ENCODE results near the gene NIF3L1.
"Not testable (repeated sequence)": the region's sequence is repeated elsewhere in the genome, so short reads cannot be mapped to it uniquely, and the experiment has no call there.

Gene NIF3L1

GRCh38 chr2:200873560-200873959 is 15.6 kb upstream of the NIF3L1 start:
- DNase-seq: no peak

GRCh38 chr2:200877443-200877842 is 11.7 kb upstream of the NIF3L1 start:
- DNase-seq: no peak

DNA sequence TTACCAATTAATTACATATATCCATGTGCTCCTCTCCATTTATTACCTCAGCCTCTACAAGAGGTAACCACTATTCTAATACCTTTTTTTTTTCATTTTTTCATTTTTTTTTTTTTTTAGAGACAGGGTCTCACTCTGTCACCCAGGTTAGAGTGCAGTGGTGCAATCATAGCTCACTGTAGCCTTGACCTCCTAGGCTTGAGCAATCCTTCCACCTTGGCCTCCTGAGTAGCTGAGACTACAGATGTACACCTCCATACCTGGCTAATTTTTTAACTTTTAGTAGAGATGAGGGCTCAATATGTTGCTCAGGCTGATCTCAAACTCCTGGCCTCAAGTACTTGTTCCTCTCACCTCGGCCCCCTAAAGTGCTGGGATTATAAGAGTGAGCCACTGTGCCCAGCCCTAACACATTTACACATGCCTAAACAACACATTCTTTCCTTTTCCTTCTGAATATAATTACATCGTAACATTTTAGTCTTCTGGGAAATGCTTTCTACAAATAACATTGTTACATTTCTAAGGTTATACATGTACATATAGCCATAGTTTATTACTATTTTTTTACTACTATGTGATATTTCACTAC is 10.8 kb upstream of the NIF3L1 start:
- DNase-seq: no peak

DNA sequence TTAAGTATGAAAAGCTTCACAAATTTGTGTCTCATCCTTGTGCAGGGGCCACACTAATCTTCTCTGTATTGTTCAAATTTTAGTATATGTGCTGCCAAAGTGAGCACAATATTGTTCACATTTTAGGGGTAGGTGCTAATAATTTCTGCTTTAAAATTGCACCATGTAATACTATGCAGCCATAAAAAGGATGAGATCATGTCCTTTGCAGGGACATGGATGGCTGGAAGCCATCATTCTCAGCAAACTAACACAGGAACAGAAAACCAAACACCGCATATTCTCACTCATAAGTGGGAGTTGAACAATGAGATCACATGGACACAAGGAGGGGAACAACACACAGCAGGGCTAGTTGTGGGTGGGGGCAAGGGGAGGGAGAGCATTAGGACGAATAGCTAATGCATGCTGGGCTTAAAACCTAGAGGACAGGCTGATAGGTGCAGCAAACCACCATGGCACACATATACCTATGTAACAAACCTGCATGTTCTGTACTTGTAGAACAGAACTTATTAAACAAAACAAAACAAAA is 7.4 kb upstream of the NIF3L1 start:
- not testable (repeated sequence) for DNase-seq

DNA sequence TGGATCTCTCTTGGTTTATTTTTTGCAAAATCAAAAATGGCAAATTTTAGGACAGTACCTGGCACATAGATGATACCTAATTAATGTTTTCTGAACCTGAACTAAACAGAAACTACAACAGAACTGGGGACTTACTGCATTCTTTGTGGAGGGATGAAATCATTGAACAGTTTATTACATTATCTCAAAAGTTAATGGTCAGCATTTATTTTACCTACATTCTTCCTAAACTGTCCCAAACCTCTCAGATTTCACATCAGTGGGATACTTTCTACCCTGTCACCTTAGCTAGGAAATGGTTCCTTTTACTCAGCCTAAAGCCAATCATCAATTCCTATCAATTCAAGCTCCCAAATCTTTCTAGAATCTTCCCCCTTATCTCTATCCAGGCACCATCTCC is 10.3 kb downstream of the NIF3L1 start:
- DNase-seq: no peak

- peak; percentile 81 for DNase-seq
These were observed 12.4 kb downstream of the NIF3L1 start for GRCh38 chr2:200901459-200902072.

- DNase-seq: peak; percentile 33
These were observed 16.6 kb downstream of the NIF3L1 start for GRCh38 chr2:200905618-200906296.

DNA sequence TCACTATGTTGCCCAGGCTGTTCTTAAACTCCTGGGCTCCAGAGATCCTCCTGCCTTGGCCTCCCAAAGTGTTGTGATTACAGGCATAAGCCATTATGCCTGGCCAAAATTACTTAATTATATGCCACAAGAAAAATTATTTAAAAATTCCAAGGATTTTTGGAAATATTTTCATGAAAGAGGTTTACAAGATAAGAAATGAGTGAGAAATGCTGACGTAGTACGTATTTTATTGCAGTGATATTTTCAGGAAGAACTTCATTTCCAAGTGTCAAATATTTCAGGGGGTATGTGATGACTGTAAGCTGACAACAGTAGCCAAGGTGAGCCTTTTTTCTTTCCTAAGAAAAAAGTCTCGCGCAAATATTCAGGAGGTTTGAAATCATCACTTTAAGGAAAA is 20.8 kb downstream of the NIF3L1 start:
- DNase-seq: no peak

- DNase-seq: no peak
These were observed 24.5 kb downstream of the NIF3L1 start for GRCh38 chr2:200913654-200914053.

GRCh38 chr2:200922439-200922838 is 33.3 kb downstream of the NIF3L1 start:
- DNase-seq: no peak

DNA sequence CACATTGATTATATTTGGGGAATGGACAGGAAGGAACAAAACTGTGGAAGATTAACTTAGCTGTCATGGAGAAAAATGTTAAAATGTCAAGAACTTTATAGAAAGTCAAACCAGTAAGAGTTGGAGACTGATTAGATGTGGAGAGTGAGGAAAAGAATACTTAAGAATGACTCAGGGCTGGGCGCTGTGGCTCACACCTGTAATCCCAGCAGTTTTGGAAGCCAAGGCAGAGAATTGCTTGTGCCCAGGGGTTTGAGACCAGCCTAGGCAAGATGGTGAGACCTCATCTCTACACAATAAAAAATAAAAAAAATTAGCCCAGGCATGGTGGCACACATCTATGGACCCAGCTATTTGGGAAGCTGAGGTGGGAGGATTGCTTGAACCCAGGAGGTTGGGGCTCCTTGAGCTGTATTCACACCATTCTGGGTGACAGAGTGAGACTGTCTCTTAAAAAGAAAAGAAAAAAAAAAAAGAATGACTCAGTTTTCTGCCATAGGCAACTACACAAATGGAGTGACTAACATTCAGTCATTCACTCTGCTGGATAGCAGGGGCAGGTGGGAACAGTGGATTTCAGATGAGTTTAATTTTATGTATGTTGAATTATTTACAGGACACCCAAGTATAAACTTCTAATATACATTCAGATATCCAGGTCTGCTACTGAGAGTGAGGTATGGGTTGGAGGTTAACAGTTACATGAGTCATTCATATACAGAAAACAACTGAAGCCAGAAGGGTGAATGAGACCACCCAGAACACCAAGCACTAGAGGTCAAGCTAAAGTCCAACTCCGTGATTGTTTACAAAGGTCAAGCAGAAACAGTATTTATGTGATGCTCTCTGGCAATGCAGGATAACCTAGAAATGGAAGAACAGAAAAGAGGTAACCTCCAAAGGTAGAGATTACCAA is 40.4 kb downstream of the NIF3L1 start:
- no peak for DNase-seq

GRCh38 chr2:200930947-200931626 is 41.9 kb downstream of the NIF3L1 start:
- no peak for DNase-seq

DNA sequence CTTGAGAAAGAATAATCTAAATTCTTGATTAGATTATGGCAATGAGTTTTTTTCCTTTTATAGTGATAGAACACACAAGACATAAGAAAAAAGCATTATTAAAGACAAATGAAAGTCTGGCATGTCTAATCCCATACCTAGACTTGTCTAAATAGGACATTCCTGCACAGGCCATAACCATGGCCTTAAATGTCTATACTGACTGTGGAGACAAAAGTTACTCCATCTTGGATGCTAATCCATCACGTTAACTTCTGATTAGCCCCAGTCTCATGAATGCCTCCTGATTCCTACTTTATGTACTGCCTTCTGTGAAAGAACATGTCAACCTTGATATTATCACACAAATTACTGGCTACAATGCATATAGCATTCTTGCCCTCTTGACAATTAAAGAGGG is 50.7 kb downstream of the NIF3L1 start:
- DNase-seq: no peak

GRCh38 chr2:200943527-200944105 is 54.4 kb downstream of the NIF3L1 start:
- DNase-seq: no peak

GRCh38 chr2:200944467-200945394 is 55.6 kb downstream of the NIF3L1 start:
- no peak for DNase-seq

- no peak for DNase-seq
These were observed 56.2 kb downstream of the NIF3L1 start for GRCh38 chr2:200945395-200945729.

- DNase-seq: no peak
These were observed 61.2 kb downstream of the NIF3L1 start for GRCh38 chr2:200950378-200950777.
